Measurements from ENCODE around the gene PTN.
"Not testable (repeated sequence)": the region's sequence is repeated elsewhere in the genome, so short reads cannot be mapped to it uniquely, and the experiment has no call there.

PTN gene

GRCh38 chr7:137203351-137203750 is 140.2 kb downstream of the PTN start:
- H3K27me3 ChIP-seq (ENCODE audit: insufficient read depth, low read length, poor library complexity, severe bottlenecking): no peaks in the 10 kb centered on the region
- no peaks in the 10 kb centered on the region for H3K9me3 ChIP-seq (ENCODE audit: insufficient read depth, low read depth, low read length)
- H3K79me2 ChIP-seq (ENCODE audit: insufficient read depth, low read length): no peaks in the 10 kb centered on the region
- H3K9me2 ChIP-seq (replicated peaks; ENCODE audit: low read depth, low read length): no peaks in the 10 kb centered on the region
- no peaks in the 10 kb centered on the region for H3K36me3 ChIP-seq (ENCODE audit: insufficient read depth, low read length)
- no peaks in the 10 kb centered on the region for H3K4me1 ChIP-seq (ENCODE audit: insufficient read depth, low read length, poor library complexity, severe bottlenecking)
- no peaks in the 10 kb centered on the region for H4K20me1 ChIP-seq (ENCODE audit: insufficient read depth, low read length, poor library complexity, severe bottlenecking)
- H3K4me3 ChIP-seq (ENCODE audit: low read length, poor library complexity, severe bottlenecking): no peak overlapping the region
- no peaks in the 10 kb centered on the region for H3F3A ChIP-seq (ENCODE audit: low read depth)
- TF ChIP-seq EZH2phosphoT487 (IDR thresholded peaks at IDR 0.05; ENCODE audit: borderline replicate concordance) (no peak), CTCF (conservative IDR thresholded peaks at IDR 0.05; ENCODE audit: low read length) (no peak)
- no peak overlapping the region for H2AFZ ChIP-seq (ENCODE audit: low read length)
- H3K9ac ChIP-seq (ENCODE audit: low read depth, low read length, poor library complexity, severe bottlenecking): no peak overlapping the region
- no peak overlapping the region for H3K4me2 ChIP-seq (ENCODE audit: low read depth, low read length, poor library complexity, severe bottlenecking)

- H3K9me3 ChIP-seq (ENCODE audit: insufficient read depth, low read depth, low read length): no peaks in the 10 kb centered on the region
- no peak overlapping the region for H3K4me3 ChIP-seq (ENCODE audit: low read length, poor library complexity, severe bottlenecking)
- H2AFZ ChIP-seq (ENCODE audit: low read length): no peak overlapping the region
- no peaks in the 10 kb centered on the region for H3F3A ChIP-seq (ENCODE audit: low read depth)
- H3K4me1 ChIP-seq (ENCODE audit: insufficient read depth, low read length, poor library complexity, severe bottlenecking): no peaks in the 10 kb centered on the region
- H3K79me2 ChIP-seq (ENCODE audit: insufficient read depth, low read length): no peaks in the 10 kb centered on the region
- no peaks in the 10 kb centered on the region for H3K27me3 ChIP-seq (ENCODE audit: insufficient read depth, low read length, poor library complexity, severe bottlenecking)
- TF ChIP-seq EZH2phosphoT487 (IDR thresholded peaks at IDR 0.05; ENCODE audit: borderline replicate concordance): no peak
- no peak for TF ChIP-seq CTCF (conservative IDR thresholded peaks at IDR 0.05; ENCODE audit: low read length)
- no peak overlapping the region for H3K9ac ChIP-seq (ENCODE audit: low read depth, low read length, poor library complexity, severe bottlenecking)
- H3K9me2 ChIP-seq (replicated peaks; ENCODE audit: low read depth, low read length): no peaks in the 10 kb centered on the region
- H4K20me1 ChIP-seq (ENCODE audit: insufficient read depth, low read length, poor library complexity, severe bottlenecking): no peaks in the 10 kb centered on the region
- no peaks in the 10 kb centered on the region for H3K36me3 ChIP-seq (ENCODE audit: insufficient read depth, low read length)
- no peak overlapping the region for H3K4me2 ChIP-seq (ENCODE audit: low read depth, low read length, poor library complexity, severe bottlenecking)
These were observed 146.9 kb downstream of the PTN start for GRCh38 chr7:137196648-137197047.

GRCh38 chr7:137195996-137196395 is 147.5 kb downstream of the PTN start:
- no peaks in the 10 kb centered on the region for H3F3A ChIP-seq (ENCODE audit: low read depth)
- H3K79me2 ChIP-seq (ENCODE audit: insufficient read depth, low read length): no peaks in the 10 kb centered on the region
- H3K27me3 ChIP-seq (ENCODE audit: insufficient read depth, low read length, poor library complexity, severe bottlenecking): no peaks in the 10 kb centered on the region
- no peaks in the 10 kb centered on the region for H4K20me1 ChIP-seq (ENCODE audit: insufficient read depth, low read length, poor library complexity, severe bottlenecking)
- no peak overlapping the region for H3K4me3 ChIP-seq (ENCODE audit: low read length, poor library complexity, severe bottlenecking)
- H3K9me2 ChIP-seq (replicated peaks; ENCODE audit: low read depth, low read length): no peaks in the 10 kb centered on the region
- H3K4me1 ChIP-seq (ENCODE audit: insufficient read depth, low read length, poor library complexity, severe bottlenecking): no peaks in the 10 kb centered on the region
- TF ChIP-seq CTCF (conservative IDR thresholded peaks at IDR 0.05; ENCODE audit: low read length): no peak
- no peak for TF ChIP-seq EZH2phosphoT487 (IDR thresholded peaks at IDR 0.05; ENCODE audit: borderline replicate concordance)
- no peak overlapping the region for H3K4me2 ChIP-seq (ENCODE audit: low read depth, low read length, poor library complexity, severe bottlenecking)
- no peaks in the 10 kb centered on the region for H3K36me3 ChIP-seq (ENCODE audit: insufficient read depth, low read length)
- H3K9ac ChIP-seq (ENCODE audit: low read depth, low read length, poor library complexity, severe bottlenecking): no peak overlapping the region
- no peak overlapping the region for H2AFZ ChIP-seq (ENCODE audit: low read length)
- no peaks in the 10 kb centered on the region for H3K9me3 ChIP-seq (ENCODE audit: insufficient read depth, low read depth, low read length)

- H3K27me3 ChIP-seq (ENCODE audit: insufficient read depth, low read length, poor library complexity, severe bottlenecking); H3K9me3 ChIP-seq (ENCODE audit: insufficient read depth, low read depth, low read length); H3K4me2 ChIP-seq (ENCODE audit: low read depth, low read length, poor library complexity, severe bottlenecking); H3F3A ChIP-seq (ENCODE audit: low read depth); H3K4me3 ChIP-seq (ENCODE audit: low read length, poor library complexity, severe bottlenecking); H3K4me1 ChIP-seq (ENCODE audit: insufficient read depth, low read length, poor library complexity, severe bottlenecking); H2AFZ ChIP-seq (ENCODE audit: low read length); H3K9ac ChIP-seq (ENCODE audit: low read depth, low read length, poor library complexity, severe bottlenecking); H4K20me1 ChIP-seq (ENCODE audit: insufficient read depth, low read length, poor library complexity, severe bottlenecking); H3K79me2 ChIP-seq (ENCODE audit: insufficient read depth, low read length); H3K36me3 ChIP-seq (ENCODE audit: insufficient read depth, low read length); H3K9me2 ChIP-seq (replicated peaks; ENCODE audit: low read depth, low read length): not testable (repeated sequence)
These were observed 161.9 kb downstream of the PTN start for GRCh38 chr7:137181619-137182018.
